Measurements from ENCODE around the gene PCMTD2. TPM values are rescaled to one million over a fixed set of nuclear protein-coding genes. Genes with fewer than 3 reads are reported as not detected.

The PCMTD2 gene
- total RNA-seq, 1 experiment from 2014 or later = 57.1 TPM

GRCh38 chr20:64216036-64216435, 39.5 kb upstream of the PCMTD2 start:
- TF ChIP-seq CTCF (conservative IDR thresholded peaks at IDR 0.05; ENCODE audit: low read depth, low read length) (no peak), EZH2 (IDR thresholded peaks at IDR 0.05; ENCODE audit: borderline replicate concordance, low read depth, low read length, poor library complexity, severe bottlenecking) (no peak)
- intact Hi-C loops (cut with micrococcal nuclease; ENCODE audit: unreplicated experiment) = no loop called here
- Histone ChIP-seq H3K9me3 (ENCODE audit: low read depth, low read length, poor library complexity, severe bottlenecking) (no peaks in the 10 kb centered on the region), H3K27me3 (replicated peaks; ENCODE audit: insufficient read depth, low read depth, low read length, poor library complexity) (no peaks in the 10 kb centered on the region), H3K36me3 (ENCODE audit: insufficient read depth, low read length, poor library complexity, severe bottlenecking) (no peaks in the 10 kb centered on the region), H3K4me1 (ENCODE audit: insufficient read depth, low read length, poor library complexity, severe bottlenecking) (no peaks in the 10 kb centered on the region), H3K4me3 (ENCODE audit: low read depth, low read length, poor library complexity, severe bottlenecking) (no peak overlapping the region), H3K27ac (ENCODE audit: low read depth, low read length, poor library complexity, severe bottlenecking) (no peak overlapping the region)
- ChIA-PET CTCF (no interaction called here), POLR2A (ENCODE audit: low non-redundant PET) (no interaction called here)
- no TSS peak for BruUV-seq (replicated peaks)
- DNase-seq (ENCODE audit: low spot score) = no peak

GRCh38 chr20:64216910-64217309, 38.6 kb upstream of the PCMTD2 start:
- no peaks in the 10 kb centered on the region for H3K36me3 ChIP-seq (ENCODE audit: insufficient read depth, low read length, poor library complexity, severe bottlenecking)
- H3K27me3 ChIP-seq (replicated peaks; ENCODE audit: insufficient read depth, low read depth, low read length, poor library complexity) = no peaks in the 10 kb centered on the region
- H3K27ac ChIP-seq (ENCODE audit: low read depth, low read length, poor library complexity, severe bottlenecking) = no peak overlapping the region
- BruUV-seq (replicated peaks) = no TSS peak
- TF ChIP-seq CTCF (conservative IDR thresholded peaks at IDR 0.05; ENCODE audit: low read depth, low read length) (no peak), EZH2 (IDR thresholded peaks at IDR 0.05; ENCODE audit: borderline replicate concordance, low read depth, low read length, poor library complexity, severe bottlenecking) (no peak)
- POLR2A ChIA-PET (ENCODE audit: low non-redundant PET) = no interaction called here
- no peaks in the 10 kb centered on the region for H3K9me3 ChIP-seq (ENCODE audit: low read depth, low read length, poor library complexity, severe bottlenecking)
- DNase-seq (ENCODE audit: low spot score) = no peak
- no peak overlapping the region for H3K4me3 ChIP-seq (ENCODE audit: low read depth, low read length, poor library complexity, severe bottlenecking)
- intact Hi-C loops (cut with micrococcal nuclease; ENCODE audit: unreplicated experiment) = no loop called here
- CTCF ChIA-PET = no interaction called here
- H3K4me1 ChIP-seq (ENCODE audit: insufficient read depth, low read length, poor library complexity, severe bottlenecking) = no peaks in the 10 kb centered on the region

GRCh38 chr20:64217539-64218221, 37.9 kb upstream of the PCMTD2 start:
- intact Hi-C loops (cut with micrococcal nuclease; ENCODE audit: unreplicated experiment) = no loop called here
- POLR2A ChIA-PET (ENCODE audit: low non-redundant PET) = no interaction called here

More at GRCh38 chr20:64217539-64218221, 37.9 kb upstream of the PCMTD2 start:
- H3K27me3 ChIP-seq (replicated peaks; ENCODE audit: insufficient read depth, low read depth, low read length, poor library complexity) = no peaks in the 10 kb centered on the region
- no peaks in the 10 kb centered on the region for H3K4me1 ChIP-seq (ENCODE audit: insufficient read depth, low read length, poor library complexity, severe bottlenecking)
- no peak overlapping the region for H3K4me3 ChIP-seq (ENCODE audit: low read depth, low read length, poor library complexity, severe bottlenecking)
- H3K9me3 ChIP-seq (ENCODE audit: low read depth, low read length, poor library complexity, severe bottlenecking) = no peaks in the 10 kb centered on the region
- no peak for TF ChIP-seq CTCF (conservative IDR thresholded peaks at IDR 0.05; ENCODE audit: low read depth, low read length)
- TF ChIP-seq EZH2 (IDR thresholded peaks at IDR 0.05; ENCODE audit: borderline replicate concordance, low read depth, low read length, poor library complexity, severe bottlenecking) = no peak
- BruUV-seq (replicated peaks) = no TSS peak
- DNase-seq (ENCODE audit: low spot score) = no peak
- no peak overlapping the region for H3K27ac ChIP-seq (ENCODE audit: low read depth, low read length, poor library complexity, severe bottlenecking)
- no peaks in the 10 kb centered on the region for H3K36me3 ChIP-seq (ENCODE audit: insufficient read depth, low read length, poor library complexity, severe bottlenecking)
- CTCF ChIA-PET = no interaction called here
